ENCODE data around the gene UGT1A7. TPM values are rescaled to one million over a fixed set of nuclear protein-coding genes. Genes with fewer than 3 reads are reported as not detected.
"Not testable (repeated sequence)": the region's sequence is repeated elsewhere in the genome, so short reads cannot be mapped to it uniquely, and the experiment has no call there.

The UGT1A7 gene
- total RNA-seq (not detected), polyA plus RNA-seq (under 1 TPM in 1 of 2 donors, not detected in 1; 0.45 TPM)
- long read RNA-seq, donor 1: 0 reads
- long read RNA-seq, donor 2: 0 reads
- long read RNA-seq, donor 3: 0 reads
- long read RNA-seq, donor 4: 0 reads
- long read RNA-seq, donor 5: 0 reads

- no peaks in the 10 kb centered on the region for H3K27me3 ChIP-seq (ENCODE audit: control insufficient read depth in 3 of 3, insufficient read depth in 3 of 3, low read length in 2 of 3)
- ATAC-seq (ENCODE audit: insufficient read depth, low FRiP score): no peak
- no peak within 1 kb of the TSS for H3K9ac ChIP-seq (ENCODE audit: insufficient read depth in 1 of 2, low read length in 2 of 2)
- no peaks in the 10 kb centered on the region for H3K36me3 ChIP-seq (ENCODE audit: control insufficient read depth in 4 of 4, insufficient read depth in 4 of 4, low read length in 4 of 4)
- no peak for TF ChIP-seq CTCF (IDR thresholded peaks at IDR 0.05; ENCODE audit: control extremely low read depth, extremely low read depth)
- no peak for DNase-seq
- H3K4me1 ChIP-seq (ENCODE audit: control insufficient read depth in 5 of 5, insufficient read depth in 5 of 5, low read length in 5 of 5): no peaks in the 10 kb centered on the region
- H3K27ac ChIP-seq (ENCODE audit: low read depth in 1 of 2, low read length in 1 of 2): no peak within 1 kb of the TSS
- H3K4me3 ChIP-seq: no peak within 1 kb of the TSS
- WGBS, 2 donors: 80 to 83% methylated on average over 5 of the region's 5 CpGs
- no peaks in the 10 kb centered on the region for H3K9me3 ChIP-seq (ENCODE audit: control insufficient read depth in 4 of 4, insufficient read depth in 3 of 4, low read length in 3 of 4)
Observed at GRCh38 chr2:233681521-233682099, at the start of gene UGT1A7. TSS of gene UGT1A7 (plus strand) at chr2:233681901. CDS start at chr2:233681938, 37 bp downstream.

DNA sequence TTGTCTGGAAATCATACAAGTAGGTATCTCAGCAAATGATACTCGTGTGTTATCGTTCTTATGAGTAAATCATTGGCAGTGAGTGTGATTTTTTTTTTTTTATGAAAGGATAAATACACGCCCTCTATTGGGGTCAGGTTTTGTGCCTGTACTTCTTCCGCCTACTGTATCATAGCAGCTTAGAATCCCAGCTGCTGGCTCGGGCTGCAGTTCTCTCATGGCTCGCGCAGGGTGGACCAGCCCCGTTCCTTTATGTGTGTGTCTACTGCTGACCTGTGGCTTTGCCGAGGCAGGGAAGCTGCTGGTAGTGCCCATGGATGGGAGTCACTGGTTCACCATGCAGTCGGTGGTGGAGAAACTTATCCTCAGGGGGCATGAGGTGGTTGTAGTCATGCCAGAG lies 45.4 kb upstream of the UGT1A7 start, which contains the start of gene UGT1A10:
Gene UGT1A10, plus strand, starts transcription at position 143 of the 400 bp plus-strand sequence. Its CDS starts 75 bp downstream, at position 218.
- H3K4me1 ChIP-seq (ENCODE audit: control insufficient read depth in 5 of 5, insufficient read depth in 5 of 5, low read length in 5 of 5); ATAC-seq (ENCODE audit: insufficient read depth, low FRiP score); H3K9ac ChIP-seq (ENCODE audit: insufficient read depth in 1 of 2, low read length in 2 of 2); H3K27ac ChIP-seq (ENCODE audit: low read depth in 1 of 2, low read length in 1 of 2); DNase-seq; H3K27me3 ChIP-seq (ENCODE audit: control insufficient read depth in 3 of 3, insufficient read depth in 3 of 3, low read length in 2 of 3); H3K4me3 ChIP-seq; H3K9me3 ChIP-seq (ENCODE audit: control insufficient read depth in 4 of 4, insufficient read depth in 3 of 4, low read length in 3 of 4); H3K36me3 ChIP-seq (ENCODE audit: control insufficient read depth in 4 of 4, insufficient read depth in 4 of 4, low read length in 4 of 4): not testable (repeated sequence)
- WGBS, 2 donors: 89 to 95% methylated on average over 10 of the region's 10 CpGs

DNA sequence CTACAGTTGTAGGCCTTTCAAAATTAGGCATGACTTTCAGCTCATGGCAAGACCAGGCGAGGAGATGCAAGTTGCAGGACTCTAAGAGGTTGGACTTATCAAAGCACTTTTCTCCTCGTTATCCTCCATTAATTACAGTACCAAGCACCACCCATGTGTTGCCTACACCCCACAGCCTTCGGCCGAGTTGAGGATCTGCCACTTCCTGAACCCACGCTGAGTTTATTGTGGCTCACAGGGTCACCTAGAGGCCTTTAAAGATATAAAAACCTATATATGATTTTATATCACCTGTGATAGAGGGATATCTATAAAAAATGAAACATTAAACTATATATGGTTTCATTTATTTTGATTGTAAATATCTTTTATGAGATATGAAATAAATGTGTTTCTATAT lies 42.9 kb upstream of the UGT1A7 start:
- ATAC-seq (ENCODE audit: insufficient read depth, low FRiP score): no peak

DNA sequence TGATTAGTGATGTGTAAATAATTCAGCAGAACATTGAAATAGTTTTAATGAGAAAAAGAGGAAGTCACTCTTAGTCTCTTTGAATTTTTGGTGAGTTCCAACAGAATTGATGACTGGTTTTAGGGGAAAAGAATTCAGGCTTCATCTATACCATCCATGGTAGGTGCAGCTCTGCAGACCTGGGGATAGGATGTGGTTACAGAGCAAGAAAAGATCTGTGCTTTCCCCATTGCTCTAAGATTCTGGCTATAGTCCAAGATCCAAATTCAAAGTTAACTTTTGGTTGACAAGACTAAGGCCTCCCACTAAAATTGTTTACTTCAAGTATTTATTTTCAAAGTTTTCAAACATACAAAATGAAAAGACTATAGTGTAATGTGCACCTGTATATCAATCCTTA lies 41.8 kb upstream of the UGT1A7 start:
- no peak overlapping the region for H3K4me3 ChIP-seq
- no peak overlapping the region for H3K27ac ChIP-seq (ENCODE audit: low read depth in 1 of 2, low read length in 1 of 2)
- H3K9me3 ChIP-seq (ENCODE audit: control insufficient read depth in 4 of 4, insufficient read depth in 3 of 4, low read length in 3 of 4): peaks cover 0 to 3% (median 0%) of the 10 kb centered on the region in 4 donors
- no peak overlapping the region for H3K9ac ChIP-seq (ENCODE audit: insufficient read depth in 1 of 2, low read length in 2 of 2)
- no peaks in the 10 kb centered on the region for H3K36me3 ChIP-seq (ENCODE audit: control insufficient read depth in 4 of 4, insufficient read depth in 4 of 4, low read length in 4 of 4)
- DNase-seq (no peak), ATAC-seq (ENCODE audit: insufficient read depth, low FRiP score) (no peak)
- H3K4me1 ChIP-seq (ENCODE audit: control insufficient read depth in 5 of 5, insufficient read depth in 5 of 5, low read length in 5 of 5): no peaks in the 10 kb centered on the region
- no peaks in the 10 kb centered on the region for H3K27me3 ChIP-seq (ENCODE audit: control insufficient read depth in 3 of 3, insufficient read depth in 3 of 3, low read length in 2 of 3)
- no peak for TF ChIP-seq CTCF (IDR thresholded peaks at IDR 0.05; ENCODE audit: control extremely low read depth, extremely low read depth)

More for the DNA sequence above, 42.9 kb upstream of the UGT1A7 start:
- no peaks in the 10 kb centered on the region for H3K36me3 ChIP-seq (ENCODE audit: control insufficient read depth in 4 of 4, insufficient read depth in 4 of 4, low read length in 4 of 4)
- H3K27ac ChIP-seq (ENCODE audit: low read depth in 1 of 2, low read length in 1 of 2): no peak overlapping the region
- H3K9me3 ChIP-seq (ENCODE audit: control insufficient read depth in 4 of 4, insufficient read depth in 3 of 4, low read length in 3 of 4): peaks cover 0 to 3% (median 0%) of the 10 kb centered on the region in 4 donors
- no peak overlapping the region for H3K9ac ChIP-seq (ENCODE audit: insufficient read depth in 1 of 2, low read length in 2 of 2)
- H3K4me1 ChIP-seq (ENCODE audit: control insufficient read depth in 5 of 5, insufficient read depth in 5 of 5, low read length in 5 of 5): no peaks in the 10 kb centered on the region
- H3K27me3 ChIP-seq (ENCODE audit: control insufficient read depth in 3 of 3, insufficient read depth in 3 of 3, low read length in 2 of 3): no peaks in the 10 kb centered on the region
- no peak for DNase-seq
- TF ChIP-seq CTCF (IDR thresholded peaks at IDR 0.05; ENCODE audit: control extremely low read depth, extremely low read depth): no peak
- no peak overlapping the region for H3K4me3 ChIP-seq
- 58 to 68% methylated on average over 5 of the region's 5 CpGs for WGBS, 2 donors

All from lung (tissue), 16 donors.